GM20000 (cell line): ENCODE measurements around the gene TSR3.

Experiments
- DNase-seq: peaks from one replicate; pipeline ENCODE4 v3.0.0; 2012; ENCODE audit warnings: low spot score
- TF ChIP-seq, protein P1 (sequence below): IDR thresholded peaks from 2 replicates; pipeline ENCODE4 v1.5.1; 2012; ENCODE audit warnings: mild to moderate bottlenecking, control low read depth; ENCODE audit errors: extremely low read depth, missing control alignments

The TSR3 gene

DNA sequence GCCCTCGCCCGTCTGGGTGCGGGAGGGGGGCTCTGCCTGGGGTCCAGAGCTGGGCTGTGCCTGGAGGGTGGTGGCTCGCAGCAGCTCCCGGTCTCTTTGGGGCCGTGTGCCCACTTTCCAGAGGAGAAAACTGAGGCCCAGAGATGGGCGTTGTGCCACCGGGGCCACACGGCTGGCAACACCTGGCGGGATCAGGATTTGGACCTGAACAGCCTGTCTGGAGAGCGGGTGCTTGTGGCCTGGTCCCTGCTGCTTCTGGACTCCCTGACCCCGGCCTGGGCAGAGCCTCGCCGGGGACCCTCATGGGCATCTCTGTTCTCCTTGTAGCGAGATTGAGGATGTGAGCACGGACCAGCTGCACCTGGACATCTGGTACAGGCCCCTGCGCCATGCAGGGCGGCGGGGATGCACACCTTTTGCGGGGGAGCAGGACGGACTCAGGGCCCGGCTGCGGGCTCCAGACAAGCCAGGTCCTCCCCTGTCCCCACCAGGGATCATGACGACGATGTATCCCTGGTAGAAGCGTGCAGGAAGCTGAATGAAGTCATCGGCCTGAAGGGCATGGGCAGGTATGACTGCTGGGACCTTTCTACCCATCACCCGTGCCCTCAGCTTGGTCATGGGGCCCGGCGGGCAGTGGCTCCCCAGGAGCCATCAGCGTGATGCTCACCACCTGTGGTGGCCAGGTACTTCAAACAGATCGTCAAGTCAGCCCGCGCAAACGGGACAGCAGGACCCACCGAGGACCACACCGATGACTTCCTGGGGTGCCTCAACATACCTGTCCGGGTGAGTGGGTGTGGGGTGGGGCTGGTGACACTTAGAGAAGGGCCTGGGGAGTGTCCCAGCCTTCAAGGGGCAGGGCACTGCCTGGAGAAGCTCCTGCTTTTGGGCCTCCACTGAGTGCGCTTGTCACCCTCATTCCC is 9.9 kb downstream of the TSR3 start:
- DNase-seq, result no peak
- TF ChIP-seq, protein P1, sequence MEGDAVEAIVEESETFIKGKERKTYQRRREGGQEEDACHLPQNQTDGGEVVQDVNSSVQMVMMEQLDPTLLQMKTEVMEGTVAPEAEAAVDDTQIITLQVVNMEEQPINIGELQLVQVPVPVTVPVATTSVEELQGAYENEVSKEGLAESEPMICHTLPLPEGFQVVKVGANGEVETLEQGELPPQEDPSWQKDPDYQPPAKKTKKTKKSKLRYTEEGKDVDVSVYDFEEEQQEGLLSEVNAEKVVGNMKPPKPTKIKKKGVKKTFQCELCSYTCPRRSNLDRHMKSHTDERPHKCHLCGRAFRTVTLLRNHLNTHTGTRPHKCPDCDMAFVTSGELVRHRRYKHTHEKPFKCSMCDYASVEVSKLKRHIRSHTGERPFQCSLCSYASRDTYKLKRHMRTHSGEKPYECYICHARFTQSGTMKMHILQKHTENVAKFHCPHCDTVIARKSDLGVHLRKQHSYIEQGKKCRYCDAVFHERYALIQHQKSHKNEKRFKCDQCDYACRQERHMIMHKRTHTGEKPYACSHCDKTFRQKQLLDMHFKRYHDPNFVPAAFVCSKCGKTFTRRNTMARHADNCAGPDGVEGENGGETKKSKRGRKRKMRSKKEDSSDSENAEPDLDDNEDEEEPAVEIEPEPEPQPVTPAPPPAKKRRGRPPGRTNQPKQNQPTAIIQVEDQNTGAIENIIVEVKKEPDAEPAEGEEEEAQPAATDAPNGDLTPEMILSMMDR, result no peak

DNA sequence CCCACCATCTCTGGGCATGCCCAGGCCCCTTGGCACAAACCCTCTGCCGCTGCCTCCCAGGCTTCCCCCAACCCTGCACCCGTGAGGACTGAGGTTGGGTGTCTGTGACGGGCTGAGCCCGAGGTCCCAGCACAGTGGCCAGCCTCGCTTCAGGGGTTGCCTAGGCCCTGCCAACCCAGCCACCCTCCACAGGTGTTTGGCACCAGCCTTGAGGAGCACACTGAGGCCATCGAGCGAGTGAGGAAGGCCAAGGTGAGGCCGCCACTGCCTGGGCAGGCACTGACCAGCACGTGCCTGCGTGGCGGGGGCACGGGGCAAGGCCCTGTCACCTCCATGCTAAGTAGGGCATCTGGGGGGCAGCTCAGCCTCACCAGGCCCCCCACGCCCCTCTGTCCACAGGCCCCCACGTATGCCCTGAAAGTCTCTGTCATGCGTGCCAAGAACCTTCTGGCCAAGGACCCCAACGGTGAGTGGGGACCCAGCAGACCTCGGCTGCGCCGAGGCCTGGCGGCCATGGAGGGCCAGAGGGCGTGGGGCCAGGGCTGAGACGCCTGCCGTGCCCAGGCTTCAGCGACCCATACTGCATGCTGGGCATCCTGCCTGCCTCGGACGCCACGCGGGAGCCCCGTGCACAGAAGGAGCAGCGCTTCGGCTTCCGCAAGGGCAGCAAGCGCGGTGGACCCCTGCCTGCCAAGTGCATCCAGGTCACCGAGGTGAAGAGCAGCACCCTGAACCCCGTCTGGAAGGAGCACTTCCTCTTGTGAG is 10.8 kb downstream of the TSR3 start:
- DNase-seq, result no peak
- TF ChIP-seq, protein P1, result no peak

DNA sequence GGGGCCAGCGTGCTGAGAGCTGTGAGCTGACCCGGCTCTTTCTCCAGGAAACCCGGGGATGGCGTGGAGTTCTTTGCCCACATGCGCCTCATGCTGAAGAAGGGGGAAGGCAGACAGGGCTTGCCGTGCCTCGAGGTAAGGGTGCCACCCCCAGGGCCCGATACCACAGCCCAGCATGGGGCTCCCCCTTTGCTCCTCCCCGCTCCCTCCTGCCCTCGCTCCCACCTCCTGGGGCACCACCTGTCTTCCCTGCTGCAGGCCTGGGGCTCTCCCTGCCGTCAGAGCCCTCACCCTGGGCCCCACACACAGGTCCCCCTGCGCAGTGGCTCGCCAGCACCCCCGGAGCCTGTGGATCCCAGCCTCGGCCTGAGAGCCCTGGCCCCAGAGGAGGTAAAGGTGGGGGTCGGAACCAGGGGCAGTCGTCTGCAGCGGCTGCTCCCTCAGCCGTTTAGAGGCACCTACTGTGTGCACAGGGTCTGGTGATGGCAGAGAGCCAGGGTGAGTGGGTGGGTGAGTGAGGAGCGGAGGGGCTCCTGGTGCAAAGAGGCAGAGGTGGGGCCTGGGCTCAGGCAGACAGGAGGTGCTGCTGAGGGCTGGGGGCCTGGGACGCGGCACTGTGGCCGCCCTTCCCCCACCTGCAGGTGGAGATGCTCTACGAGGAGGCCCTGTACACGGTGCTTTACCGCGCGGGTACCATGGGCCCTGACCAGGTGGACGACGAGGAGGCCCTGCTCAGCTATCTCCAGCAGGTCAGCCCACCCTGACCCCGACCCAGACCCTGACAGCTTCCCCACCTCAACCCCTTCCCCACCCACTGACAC is 12.6 kb downstream of the TSR3 start:
- DNase-seq, result no peak
- TF ChIP-seq, protein P1, result no peak

DNA sequence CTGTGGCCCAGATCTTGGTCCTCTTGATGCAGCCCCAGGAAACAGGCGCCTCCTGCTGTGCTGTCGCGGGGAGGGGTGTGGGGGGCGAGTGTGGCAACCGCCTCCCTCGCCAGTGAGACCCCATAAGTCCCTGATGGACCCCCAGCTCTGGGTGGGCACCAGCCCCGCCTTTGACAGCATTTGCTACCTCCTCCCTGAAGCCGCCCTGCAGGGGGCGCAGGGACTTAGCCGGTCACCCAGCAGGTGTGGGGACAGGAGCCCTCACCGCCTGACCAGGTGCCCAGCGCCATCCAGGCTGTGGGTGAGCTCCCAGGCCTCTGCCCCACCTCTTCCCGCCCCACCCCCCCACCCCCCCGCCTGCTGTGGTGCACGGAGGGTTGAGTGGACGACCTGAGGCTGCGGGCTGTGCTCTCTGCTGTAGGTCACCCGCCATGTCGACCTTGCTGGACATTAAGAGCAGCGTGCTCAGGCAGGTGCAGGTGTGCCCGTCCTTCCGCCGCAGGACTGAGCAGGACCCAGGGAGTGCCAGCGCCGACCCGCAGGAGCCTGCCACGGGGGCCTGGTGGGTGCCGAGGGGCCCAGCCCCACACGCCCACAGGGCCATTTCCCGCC is 13.5 kb downstream of the TSR3 start:
- TF ChIP-seq, protein P1, result peak; percentile 74
- peak; percentile 74 for DNase-seq

DNA sequence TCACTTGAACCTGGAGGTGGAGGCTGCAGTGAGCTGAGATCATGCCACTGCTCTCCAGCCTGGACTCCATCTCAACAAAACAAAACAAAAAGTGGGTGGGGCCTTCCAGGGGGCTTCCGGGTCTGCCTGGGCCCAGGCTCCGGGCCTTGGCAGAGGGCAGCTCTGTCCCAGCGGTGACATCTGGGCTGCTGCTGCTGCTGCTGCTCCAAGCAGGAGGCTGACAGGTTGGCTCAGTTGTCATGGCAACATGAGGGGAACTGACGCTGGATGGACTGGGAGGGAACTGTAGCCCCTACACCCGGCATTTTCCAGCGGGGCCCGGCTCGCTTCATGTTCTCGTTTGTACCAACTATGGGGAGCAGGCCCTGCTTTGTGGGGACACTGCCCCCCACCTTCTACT is 14.2 kb downstream of the TSR3 start:
- TF ChIP-seq, protein P1, result no peak
- DNase-seq, result no peak

DNA sequence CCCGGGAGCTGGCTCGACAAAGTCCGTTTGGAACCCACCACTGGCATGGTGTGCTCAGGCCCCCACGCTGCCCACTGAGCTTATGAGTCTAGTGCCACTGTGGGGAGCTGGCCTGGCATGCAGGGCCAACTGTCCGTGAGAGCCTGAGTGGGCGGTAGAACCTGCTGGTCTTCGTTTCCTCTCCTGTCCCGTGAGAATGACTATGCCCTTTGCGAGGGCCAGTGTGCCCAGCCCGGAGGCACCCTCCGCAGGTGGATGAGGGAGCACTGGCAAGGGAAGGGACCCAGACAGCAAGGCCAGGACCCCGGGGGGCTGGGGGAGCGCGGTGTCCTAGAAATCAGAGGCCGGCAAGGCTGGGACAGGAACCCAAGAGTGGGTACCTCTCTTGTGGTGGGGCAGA is 15.1 kb downstream of the TSR3 start:
- no peak for DNase-seq
- TF ChIP-seq, protein P1, result no peak
